Fibroblast of peridontal ligament (primary cell): ENCODE data around the gene BAHD1.

ENCODE experiments used
- DNase-seq: peaks from one replicate; pipeline ENCODE4 v3.0.0-alpha.2; 2010; ENCODE audit errors: extremely low read depth

BAHD1 gene

GRCh38 chr15:40498891-40499290, 58.1 kb downstream of the BAHD1 start:
- DNase-seq, result no peak

GRCh38 chr15:40499931-40500330, 59.2 kb downstream of the BAHD1 start:
- DNase-seq, result no peak

- DNase-seq, result no peak
Observed at GRCh38 chr15:40500568-40501330, 60.0 kb downstream of the BAHD1 start.

GRCh38 chr15:40501487-40501886, 60.7 kb downstream of the BAHD1 start:
- DNase-seq, result no peak

GRCh38 chr15:40506964-40507571, 66.3 kb downstream of the BAHD1 start:
- DNase-seq, result peak; percentile 57

GRCh38 chr15:40508216-40508615, 67.5 kb downstream of the BAHD1 start:
- DNase-seq, result no peak

- DNase-seq, result no peak
Observed at GRCh38 chr15:40510201-40510600, 69.4 kb downstream of the BAHD1 start.

- no peak for DNase-seq
Observed at GRCh38 chr15:40511093-40511471, 70.3 kb downstream of the BAHD1 start.

GRCh38 chr15:40511472-40512133, 70.8 kb downstream of the BAHD1 start:
- no peak for DNase-seq

- DNase-seq, result no peak
Observed at GRCh38 chr15:40512440-40512839, 71.7 kb downstream of the BAHD1 start.

- DNase-seq, result no peak
Observed at GRCh38 chr15:40513609-40514008, 72.9 kb downstream of the BAHD1 start.

GRCh38 chr15:40516322-40516721, 75.6 kb downstream of the BAHD1 start:
- no peak for DNase-seq
